LNCaP clone FGC (cell line): ENCODE data around the gene CASD1.

ENCODE experiments used
- DNase-seq: peaks from one replicate; pipeline ENCODE4 v3.0.0-alpha.2; 2011; ENCODE audit warnings: low read depth
- H3K4me3 ChIP-seq: 2 replicates; pipeline ENCODE4 v1.5.1; 2011; ENCODE audit warnings: mild to moderate bottlenecking, low read depth, low read length, control low read depth
- CTCF ChIP-seq: IDR thresholded peaks from 2 replicates; pipeline ENCODE4 v1.5.1; 2012; ENCODE audit warnings: mild to moderate bottlenecking; ENCODE audit not compliant: control insufficient read depth, insufficient read depth; ENCODE audit errors: extremely low read depth

CASD1 gene

GRCh38 chr7:94559972-94560371, 50.4 kb downstream of the CASD1 start:
- no peak for DNase-seq
- H3K4me3 ChIP-seq = no peak overlapping the region
- TF ChIP-seq CTCF = no peak

GRCh38 chr7:94561841-94562514, 52.4 kb downstream of the CASD1 start:
- DNase-seq = no peak
- TF ChIP-seq CTCF = no peak
- H3K4me3 ChIP-seq = no peak overlapping the region

- H3K4me3 ChIP-seq = no peak overlapping the region
- no peak for TF ChIP-seq CTCF
- no peak for DNase-seq
Observed at GRCh38 chr7:94562525-94562924, 52.9 kb downstream of the CASD1 start.

GRCh38 chr7:94565247-94565894, 55.8 kb downstream of the CASD1 start:
- no peak for DNase-seq
- no peak overlapping the region for H3K4me3 ChIP-seq
- no peak for TF ChIP-seq CTCF

GRCh38 chr7:94567396-94567795, 57.8 kb downstream of the CASD1 start:
- no peak overlapping the region for H3K4me3 ChIP-seq
- no peak for TF ChIP-seq CTCF
- no peak for DNase-seq

- no peak for DNase-seq
- H3K4me3 ChIP-seq = no peak overlapping the region
- no peak for TF ChIP-seq CTCF
Observed at GRCh38 chr7:94571816-94572215, 62.2 kb downstream of the CASD1 start.

- DNase-seq = no peak
- no peak overlapping the region for H3K4me3 ChIP-seq
- no peak for TF ChIP-seq CTCF
Observed at GRCh38 chr7:94575646-94576045, 66.0 kb downstream of the CASD1 start.
